Common myeloid progenitor, CD34-positive (primary cell): ENCODE results near the gene HSD3B2.

Experiments
- CTCF ChIA-PET: fragments of 350-600 bp; sonication (Branson Sonifier 250); formaldehyde crosslinking; loops from one replicate; lab custom pipeline; 2021; ENCODE audit warnings: antibody characterized with exemption; lab: Charles Lee
- POLR2A ChIA-PET: fragments of 350-600 bp; sonication (Branson Sonifier 250); formaldehyde crosslinking; loops from one replicate; lab custom pipeline; 2021; ENCODE audit warnings: antibody characterized with exemption; lab: Charles Lee
- DNase-seq, 3 donors: peaks; one replicate each; pipeline versions ENCODE4 v3.0.0 to v3.0.0-alpha.2; 2013
- H3K27ac ChIP-seq, 2 experiments: 1 replicate in 1 of 2; 2 replicates in 1 of 2; pipeline ENCODE4 v1.7.0; 2013; ENCODE audit warnings: inconsistent platforms in 2 of 2, low read length in 2 of 2, mild to moderate bottlenecking in 2 of 2, low read depth in 1 of 2, moderate library complexity in 1 of 2; ENCODE audit not compliant: severe bottlenecking in 2 of 2, insufficient read depth in 1 of 2, poor library complexity in 1 of 2
- H3K27me3 ChIP-seq, 5 experiments: replicated peaks in 2 of 5; 1 replicate in 3 of 5; 2 replicates in 2 of 5; pipeline versions ENCODE4 v1.6.1 to v1.7.0; 2013; ENCODE audit warnings: low read length in 4 of 5, mild to moderate bottlenecking in 2 of 5, moderate library complexity in 2 of 5, inconsistent platforms in 1 of 5; ENCODE audit not compliant: insufficient read depth in 5 of 5, control insufficient read depth in 4 of 5
- H3K36me3 ChIP-seq, 4 experiments: 1 replicate in 2 of 4; 2 replicates in 2 of 4; pipeline versions ENCODE4 v1.6.1 to v1.7.0; 2013; ENCODE audit warnings: low read length in 3 of 4, control low read depth in 1 of 4, mild to moderate bottlenecking in 1 of 4; ENCODE audit not compliant: control insufficient read depth in 4 of 4, insufficient read depth in 4 of 4
- H3K4me1 ChIP-seq, 4 experiments: 1 replicate in 3 of 4; 2 replicates in 1 of 4; pipeline versions ENCODE4 v1.6.1 to v1.7.1; 2013; ENCODE audit warnings: low read length in 3 of 4, mild to moderate bottlenecking in 3 of 4, control low read depth in 1 of 4, inconsistent platforms in 1 of 4, moderate library complexity in 1 of 4; ENCODE audit not compliant: control insufficient read depth in 4 of 4, insufficient read depth in 4 of 4; ENCODE audit errors: control extremely low read depth in 1 of 4
- H3K4me3 ChIP-seq, 7 experiments: 1 replicate in 4 of 7; 2 replicates in 3 of 7; pipeline versions ENCODE4 v1.5.1 to v1.7.0; 2013; ENCODE audit warnings: mild to moderate bottlenecking in 7 of 7, low read length in 6 of 7, moderate library complexity in 6 of 7, inconsistent platforms in 2 of 7, low read depth in 2 of 7, control low read depth in 1 of 7; ENCODE audit not compliant: insufficient read depth in 4 of 7, control insufficient read depth in 1 of 7; ENCODE audit errors: extremely low read depth in 1 of 7
- H3K9me3 ChIP-seq, 5 experiments: 1 replicate in 4 of 5; 2 replicates in 1 of 5; pipeline versions ENCODE4 v1.6.1 to v1.7.1; 2013; ENCODE audit warnings: low read length in 4 of 5, mild to moderate bottlenecking in 2 of 5, inconsistent platforms in 1 of 5, low read depth in 1 of 5, moderate library complexity in 1 of 5; ENCODE audit not compliant: control insufficient read depth in 4 of 5, insufficient read depth in 2 of 5; ENCODE audit errors: control extremely low read depth in 1 of 5
- WGBS: methylation state at CpG from one replicate; pipeline ENCODE4 v1.1.5; 2013; ENCODE audit not compliant: insufficient coverage; 5-methylcytosine and 5-hydroxymethylcytosine counted together

Gene HSD3B2

DNA sequence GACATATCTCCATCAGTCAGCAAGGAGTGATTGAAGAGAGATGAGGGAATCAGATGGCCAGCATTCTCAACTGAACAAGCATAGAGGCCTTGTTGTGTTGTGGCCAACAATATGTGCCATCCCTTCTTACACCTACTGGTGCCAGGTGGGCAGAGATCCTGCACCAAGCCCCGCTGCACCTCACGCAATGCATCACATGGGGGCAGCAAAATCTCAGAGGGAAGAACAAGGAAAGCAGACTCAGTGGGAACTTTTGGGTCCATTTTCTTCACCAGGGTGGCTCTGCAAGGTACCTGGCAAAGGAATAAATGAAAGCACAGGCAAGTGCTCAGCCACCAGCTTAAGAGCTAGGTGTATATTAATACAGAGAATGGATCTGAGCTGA is 33.2 kb downstream of the HSD3B2 start:
- no peaks in the 10 kb centered on the region for H3K9me3 ChIP-seq
- ChIA-PET POLR2A (no interaction called here), CTCF (no interaction called here)
- no peak for DNase-seq
- peaks cover 0 to 2% (median 0%) of the 10 kb centered on the region in 5 experiments for H3K27me3 ChIP-seq
- H3K4me3 ChIP-seq, result no peak overlapping the region
- H3K4me1 ChIP-seq, result peaks cover 0 to 4% (median 0%) of the 10 kb centered on the region in 4 experiments
- H3K36me3 ChIP-seq, result no peaks in the 10 kb centered on the region
- H3K27ac ChIP-seq, result no peak overlapping the region
- WGBS, result 84% methylated on average over 2 of the region's 2 CpGs

DNA sequence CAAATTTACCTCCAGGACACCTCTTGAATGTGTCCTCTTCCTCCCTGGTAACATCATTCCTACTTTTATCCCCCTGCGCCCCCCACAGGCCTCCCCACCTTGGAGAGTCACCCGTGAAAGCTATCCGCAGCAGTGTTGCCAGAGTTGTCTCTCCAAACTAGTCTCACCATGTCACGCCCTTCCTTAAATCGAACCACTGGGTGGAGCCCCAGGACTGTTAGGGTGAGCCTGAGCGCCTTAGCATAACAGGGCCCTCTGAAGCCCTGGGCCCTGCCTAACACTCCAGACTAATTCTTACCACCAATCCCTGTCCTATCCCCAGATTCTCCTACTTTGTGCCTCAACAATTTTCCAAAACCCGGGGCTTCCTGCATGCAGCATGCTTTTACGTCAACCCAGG is 35.0 kb downstream of the HSD3B2 start:
- peaks cover 0 to 2% (median 0%) of the 10 kb centered on the region in 5 experiments for H3K27me3 ChIP-seq
- peaks cover 0 to 4% (median 0%) of the 10 kb centered on the region in 4 experiments for H3K4me1 ChIP-seq
- H3K27ac ChIP-seq, result no peak overlapping the region
- POLR2A ChIA-PET, result no interaction called here
- H3K9me3 ChIP-seq, result no peaks in the 10 kb centered on the region
- WGBS, result 84% methylated on average over 6 of the region's 8 CpGs
- no peak for DNase-seq
- CTCF ChIA-PET, result no interaction called here
- no peaks in the 10 kb centered on the region for H3K36me3 ChIP-seq
- H3K4me3 ChIP-seq, result no peak overlapping the region

DNA sequence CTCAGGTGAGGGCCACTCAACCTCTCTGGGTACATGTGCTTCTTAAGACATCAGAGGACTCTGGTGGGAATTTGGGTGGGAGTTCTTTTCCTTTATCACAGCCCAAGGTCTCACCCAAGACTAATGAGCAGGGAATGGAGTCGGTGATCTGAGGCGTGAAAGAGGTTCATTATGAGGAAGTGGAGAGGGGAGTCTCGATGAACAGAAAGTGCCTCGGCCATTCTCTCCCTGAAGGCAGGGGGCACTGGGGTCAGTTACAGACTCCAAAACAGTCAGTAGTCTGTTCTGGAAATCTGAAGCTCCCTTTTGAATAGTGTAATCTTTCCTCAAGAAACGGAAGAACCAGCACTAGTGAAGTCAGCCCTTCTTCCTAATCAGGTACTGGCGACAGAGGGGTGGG is 36.2 kb downstream of the HSD3B2 start:
- DNase-seq, result no peak
- Histone ChIP-seq H3K4me1 (peaks cover 0 to 4% (median 0%) of the 10 kb centered on the region in 4 experiments), H3K36me3 (no peaks in the 10 kb centered on the region), H3K27me3 (peaks cover 0 to 2% (median 0%) of the 10 kb centered on the region in 5 experiments), H3K27ac (no peak overlapping the region), H3K4me3 (no peak overlapping the region), H3K9me3 (no peaks in the 10 kb centered on the region)
- POLR2A ChIA-PET, result no interaction called here
- CTCF ChIA-PET, result no interaction called here
- 92% methylated on average over 6 of the region's 6 CpGs for WGBS

DNA sequence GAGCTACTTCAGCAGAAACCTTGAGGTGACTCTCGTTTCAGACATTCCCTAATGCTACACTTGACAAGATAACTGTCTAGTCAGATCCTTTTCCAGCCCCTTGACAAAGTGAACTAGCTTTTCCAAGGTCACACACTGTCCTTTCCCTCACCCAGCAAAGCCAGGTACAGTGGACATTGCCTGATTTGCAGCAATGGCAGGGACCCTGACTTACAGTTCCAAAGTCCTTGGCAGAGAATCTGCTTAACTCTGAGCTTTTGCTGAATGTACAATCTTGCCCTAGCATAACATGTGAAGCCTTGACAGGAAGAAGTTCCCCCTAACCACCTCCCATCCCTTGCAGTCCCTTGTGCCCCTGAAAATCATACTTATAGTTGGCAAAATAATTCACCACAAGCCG is 37.1 kb downstream of the HSD3B2 start:
- POLR2A ChIA-PET, result no interaction called here
- no peak for DNase-seq
- CTCF ChIA-PET, result interaction anchor here (1.2 kb wide), 1 partner anchor 24 kb away, joined by 3 read pairs; no protein-coding TSS in a partner anchor
- Histone ChIP-seq H3K4me3 (no peak overlapping the region), H3K27ac (no peak overlapping the region), H3K9me3 (no peaks in the 10 kb centered on the region), H3K27me3 (peaks cover 0 to 2% (median 0%) of the 10 kb centered on the region in 5 experiments), H3K36me3 (no peaks in the 10 kb centered on the region), H3K4me1 (peaks cover 0 to 4% (median 0%) of the 10 kb centered on the region in 4 experiments)
- WGBS, result 71% methylated on average over 2 of the region's 2 CpGs

DNA sequence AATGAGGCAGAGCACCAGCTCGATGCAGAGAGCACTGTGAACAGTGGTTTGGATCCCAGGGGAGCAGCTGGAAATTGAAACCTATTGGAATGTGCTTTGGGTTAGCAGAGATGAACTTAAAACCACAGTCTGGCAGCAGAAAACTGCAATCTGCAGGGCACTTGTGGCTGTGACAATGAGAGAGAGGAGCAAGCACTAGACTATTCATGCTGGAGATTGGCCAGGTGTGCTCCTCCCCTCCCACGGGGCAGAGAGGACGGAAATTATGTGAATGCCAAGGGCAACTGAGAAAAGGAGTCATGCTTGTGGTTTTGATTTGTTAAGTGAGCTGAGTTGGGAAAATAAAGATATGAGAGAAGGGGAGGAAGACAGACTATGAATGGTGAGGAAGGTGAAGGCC is 38.1 kb downstream of the HSD3B2 start:
- no peak overlapping the region for H3K27ac ChIP-seq
- H3K36me3 ChIP-seq, result no peaks in the 10 kb centered on the region
- CTCF ChIA-PET, result interaction anchor here (0.6 kb wide), 1 partner anchor 216 kb away, joined by 3 read pairs; no protein-coding TSS in a partner anchor
- DNase-seq, result no peak
- no peaks in the 10 kb centered on the region for H3K27me3 ChIP-seq
- 86% methylated on average over 3 of the region's 3 CpGs for WGBS
- H3K4me1 ChIP-seq, result peaks cover 0 to 4% (median 0%) of the 10 kb centered on the region in 4 experiments
- H3K4me3 ChIP-seq, result no peak overlapping the region
- H3K9me3 ChIP-seq, result no peaks in the 10 kb centered on the region
- POLR2A ChIA-PET, result no interaction called here

DNA sequence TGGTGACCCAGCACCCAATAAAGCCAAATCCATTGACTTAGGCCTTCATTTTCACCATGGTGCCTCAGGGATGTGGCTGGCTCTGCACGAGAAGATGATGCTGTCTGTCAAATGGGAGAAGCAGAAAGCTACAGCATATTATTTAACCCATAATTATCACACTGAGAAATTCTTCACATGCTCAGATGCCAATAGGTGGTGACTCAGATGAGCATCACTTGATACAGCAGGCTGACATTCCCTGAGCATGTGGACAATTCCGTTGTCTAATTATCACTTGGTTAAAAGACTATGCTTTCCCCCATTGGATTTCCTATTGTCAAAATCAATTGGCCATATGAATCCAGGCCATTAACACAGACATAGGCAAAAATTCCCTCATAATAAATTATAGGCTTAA is 48.0 kb downstream of the HSD3B2 start:
- no peaks in the 10 kb centered on the region for H3K27me3 ChIP-seq
- DNase-seq, result no peak
- POLR2A ChIA-PET, result no interaction called here
- H3K4me3 ChIP-seq, result no peak overlapping the region
- H3K27ac ChIP-seq, result no peak overlapping the region
- CTCF ChIA-PET, result no interaction called here
- H3K4me1 ChIP-seq, result no peaks in the 10 kb centered on the region
- H3K9me3 ChIP-seq, result no peaks in the 10 kb centered on the region
- WGBS, result 100% methylated on average over 1 of the region's 2 CpGs
- H3K36me3 ChIP-seq, result no peaks in the 10 kb centered on the region

DNA sequence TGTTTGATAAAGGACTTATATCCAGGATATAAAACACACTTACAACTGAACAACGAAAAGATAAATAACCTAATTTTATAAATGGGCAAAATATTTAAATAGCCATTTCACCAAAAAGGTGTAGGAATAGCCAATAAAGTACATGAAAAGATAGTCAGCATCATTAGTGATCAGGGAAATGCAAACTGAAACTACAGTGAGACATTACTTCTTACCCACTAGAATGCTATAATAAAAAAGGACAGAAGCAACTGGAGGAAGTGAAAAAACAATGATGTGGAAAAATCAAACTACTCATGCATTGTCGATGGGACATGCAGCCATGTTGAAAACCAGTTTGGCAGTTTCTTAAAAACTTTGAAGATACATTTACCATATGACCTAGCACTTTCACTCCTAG is 48.6 kb downstream of the HSD3B2 start:
- CTCF ChIA-PET, result no interaction called here
- Histone ChIP-seq H3K27ac (no peak overlapping the region), H3K36me3 (no peaks in the 10 kb centered on the region), H3K27me3 (no peaks in the 10 kb centered on the region), H3K4me3 (no peak overlapping the region), H3K4me1 (no peaks in the 10 kb centered on the region), H3K9me3 (no peaks in the 10 kb centered on the region)
- WGBS, result 67% methylated on average over 1 of the region's 2 CpGs
- POLR2A ChIA-PET, result no interaction called here
- DNase-seq, result no peak
